Activated CD8-positive, alpha-beta memory T cell treated with anti-CD3 and anti-CD28 coated beads, Interleukin-2, amount 50 U/mL, for 24 hours (primary cell): ENCODE data around the gene AK1.

Experiments used
- DNase-seq: peaks from one replicate; pipeline ENCODE4 v3.0.0-alpha.2; 2020; ENCODE audit errors: extremely low read depth

The AK1 gene

DNA sequence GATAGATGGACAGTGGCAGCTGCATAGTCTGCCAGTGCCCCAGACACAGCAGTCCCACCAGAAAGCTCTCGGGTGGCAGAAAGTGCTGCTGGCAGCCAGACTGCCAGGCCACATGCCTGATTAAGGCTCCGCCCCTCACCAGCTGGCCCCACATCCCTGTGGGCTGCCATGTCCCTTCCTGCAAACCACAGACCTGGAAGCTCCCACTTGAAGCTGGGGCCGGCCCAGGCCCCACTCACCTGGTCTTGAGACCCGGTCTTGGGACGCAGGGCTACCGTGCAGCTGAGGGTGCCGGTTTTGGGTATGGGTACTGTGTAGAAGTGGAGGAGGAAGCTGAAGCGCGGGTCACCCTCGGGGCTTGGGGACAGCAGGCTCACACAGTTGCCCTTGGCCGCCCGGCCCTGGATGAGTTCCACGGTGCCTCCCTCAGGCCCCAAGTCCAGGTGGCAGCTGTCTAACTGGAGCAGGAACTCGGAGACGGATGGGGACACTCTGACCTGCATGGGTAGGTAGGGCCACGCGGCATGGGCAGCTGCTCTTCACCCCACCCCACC, 59.5 kb downstream of the AK1 start:
- DNase-seq: no peak

DNA sequence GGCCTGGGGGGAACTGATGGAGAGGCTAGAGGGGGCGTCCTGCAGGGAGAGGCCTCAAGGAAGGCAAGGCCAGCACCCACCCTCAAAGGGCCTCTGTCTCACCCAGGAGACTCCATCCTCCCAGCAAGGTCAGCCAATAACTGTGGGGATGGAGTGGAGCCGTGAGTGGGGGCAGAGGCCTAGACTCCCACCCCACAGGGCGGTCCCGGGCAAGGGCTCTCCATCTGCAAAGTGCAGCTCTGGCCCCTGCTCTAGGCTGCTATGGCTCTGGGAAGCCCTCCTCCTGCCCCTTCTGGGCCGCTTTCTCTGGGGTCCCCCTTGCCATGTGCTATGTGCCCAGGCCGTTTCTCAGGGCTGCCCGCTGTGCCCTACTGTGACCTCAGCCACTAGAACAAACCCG, 60.7 kb downstream of the AK1 start:
- DNase-seq: no peak
